GM18498 (cell line): Measurements from ENCODE around the gene SEPTIN10.
"Not testable (repeated sequence)": the region's sequence is repeated elsewhere in the genome, so short reads cannot be mapped to it uniquely, and the experiment has no call there.

Experiments
- ATAC-seq: cut with Tn5 transposase; IDR thresholded peaks from one replicate; pipeline ENCODE4 v1.9.1; 2021; ENCODE audit warnings: mild to moderate bottlenecking, moderate library complexity; ENCODE audit not compliant: unreplicated experiment

Gene SEPTIN10

DNA sequence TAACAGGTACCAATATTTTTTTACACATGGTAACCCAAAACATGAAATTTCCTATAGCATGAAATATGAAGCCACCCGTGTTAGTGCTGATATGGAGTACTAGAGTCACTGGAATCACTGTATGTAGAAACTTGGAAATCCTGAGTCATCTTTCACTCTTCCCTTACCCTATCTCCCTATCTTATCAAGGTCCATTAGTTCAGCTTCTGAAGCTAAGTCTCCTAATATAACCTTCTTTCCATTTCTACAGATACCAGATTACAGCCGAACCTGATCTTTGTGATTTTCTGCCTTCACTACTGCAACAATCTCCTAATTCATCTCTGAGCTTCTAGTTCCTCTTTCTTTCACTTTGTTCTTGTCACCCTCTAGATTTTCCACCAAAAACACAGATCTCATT is 59.0 kb downstream of the SEPTIN10 start:
- ATAC-seq: no peak

DNA sequence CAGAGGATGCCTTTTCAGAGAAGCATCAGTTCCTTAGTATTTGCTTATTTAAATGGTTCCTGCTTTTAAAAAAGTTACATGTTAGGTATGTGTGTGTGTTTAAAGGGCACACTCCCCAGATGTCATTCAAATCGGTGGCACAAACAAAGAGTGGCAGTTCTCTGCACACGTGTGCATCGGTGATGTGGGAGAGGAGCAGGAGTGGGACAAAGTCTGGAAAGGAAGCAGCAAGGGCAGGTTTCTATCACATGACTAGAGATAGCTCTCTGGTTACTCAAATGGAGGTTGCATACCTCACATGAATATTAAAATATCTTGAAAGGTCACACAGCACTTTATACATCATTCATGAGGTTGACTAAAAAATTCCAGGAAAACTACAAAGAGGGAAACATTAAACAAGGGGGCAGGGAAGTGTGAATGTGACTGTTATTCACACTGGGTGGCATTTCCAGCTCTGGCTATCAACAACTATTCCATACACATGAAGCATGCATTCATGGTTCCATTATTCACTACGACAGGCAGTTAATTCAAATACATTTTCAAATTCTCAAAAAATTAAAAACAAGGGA is 64.7 kb downstream of the SEPTIN10 start:
- no peak for ATAC-seq

- ATAC-seq: no peak
Measured at GRCh38 chr2:109547280-109547679, 66.5 kb downstream of the SEPTIN10 start.

GRCh38 chr2:109545828-109546713 is 67.7 kb downstream of the SEPTIN10 start:
- ATAC-seq: peak; percentile 80

- no peak for ATAC-seq
Measured at GRCh38 chr2:109542384-109542783, 71.4 kb downstream of the SEPTIN10 start.

DNA sequence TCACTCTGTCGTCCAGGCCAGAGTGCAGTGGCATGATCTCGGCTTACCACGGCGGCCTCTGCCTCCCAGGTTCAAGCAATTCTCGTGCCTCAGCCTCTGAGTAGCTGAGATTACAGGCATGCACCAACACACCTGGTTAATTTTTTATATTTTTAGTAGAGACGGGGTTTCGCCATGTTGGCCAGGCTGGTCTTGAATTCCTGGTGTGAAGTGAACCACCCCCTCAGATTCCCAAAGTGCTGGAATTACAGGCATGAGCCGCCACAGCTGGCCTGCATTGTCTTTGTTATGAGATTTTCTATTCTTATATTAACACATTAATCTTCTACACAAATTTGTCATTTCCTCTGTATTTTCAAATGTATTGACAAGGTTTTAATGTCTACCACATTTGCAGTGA is 75.2 kb downstream of the SEPTIN10 start:
- no peak for ATAC-seq

DNA sequence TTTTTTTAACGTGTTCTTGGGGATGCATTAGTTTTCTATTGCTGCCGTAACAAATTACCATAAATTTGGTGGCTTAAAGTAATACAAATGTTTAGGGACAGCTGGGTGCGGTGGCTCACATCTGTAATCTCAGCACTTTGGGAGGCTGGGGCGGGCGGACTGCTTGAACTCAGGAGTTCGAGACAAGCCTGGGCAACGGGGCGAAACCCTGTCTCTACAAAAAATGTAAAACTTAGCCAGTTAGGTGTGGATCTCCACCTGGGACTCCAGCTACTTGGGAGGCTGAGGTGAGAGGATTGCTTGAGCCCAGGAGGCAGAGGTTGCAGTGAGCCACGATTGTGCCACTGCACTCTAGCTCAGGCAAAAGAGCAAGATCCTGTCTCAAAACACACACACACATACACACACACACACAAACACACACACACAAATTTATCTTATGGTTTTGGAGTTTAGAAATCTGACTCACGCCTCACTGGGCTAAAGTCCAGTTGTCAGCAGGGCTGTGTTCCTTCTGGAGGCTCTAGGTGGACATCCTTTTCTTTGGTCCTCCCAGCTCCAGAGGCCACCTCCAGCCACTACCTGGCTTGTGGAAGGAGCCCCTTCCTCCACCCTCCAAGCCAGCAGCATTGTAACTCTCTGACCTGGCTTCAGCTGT is 76.1 kb downstream of the SEPTIN10 start:
- no peak for ATAC-seq

- ATAC-seq: not testable (repeated sequence)
Measured at GRCh38 chr2:109536556-109536955, 77.2 kb downstream of the SEPTIN10 start.

DNA sequence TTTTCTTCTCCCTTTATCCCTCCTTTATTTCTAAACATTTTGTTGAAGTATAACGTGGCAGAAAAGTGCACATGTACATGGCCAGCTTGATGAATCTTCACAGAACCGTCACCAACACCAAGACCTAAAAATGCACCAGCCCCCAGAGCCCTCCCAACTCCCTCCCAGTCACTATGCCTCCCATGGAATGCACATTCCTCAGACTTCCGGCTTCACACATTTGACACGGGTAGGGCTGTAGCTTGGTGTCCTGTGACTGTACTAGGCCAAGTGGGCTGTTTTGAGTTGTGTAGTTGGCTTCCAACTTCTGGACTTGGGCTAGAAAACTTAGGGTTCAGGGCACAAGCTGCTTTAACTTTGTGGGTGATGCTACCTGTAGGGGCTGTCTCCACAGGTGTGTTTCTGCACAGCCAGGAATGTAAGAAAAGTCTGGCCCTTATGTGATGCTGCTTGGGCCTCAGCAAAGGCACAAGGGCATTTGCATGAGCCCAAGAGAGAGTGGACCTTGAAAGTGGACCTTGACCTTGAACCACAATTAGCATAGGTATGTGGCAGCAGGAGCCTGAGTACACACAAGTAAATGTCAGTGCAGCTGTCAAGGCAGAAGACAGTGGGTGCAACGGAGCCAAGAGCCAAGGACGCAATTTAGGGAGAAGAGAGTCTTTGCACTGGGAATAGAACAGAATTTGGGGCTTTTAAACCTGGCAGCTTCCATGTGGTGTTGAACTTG is 78.4 kb downstream of the SEPTIN10 start:
- ATAC-seq: no peak

GRCh38 chr2:109533823-109534222 is 79.9 kb downstream of the SEPTIN10 start:
- ATAC-seq: no peak

- ATAC-seq: no peak
Measured at GRCh38 chr2:109532728-109533076, 81.1 kb downstream of the SEPTIN10 start.

- no peak for ATAC-seq
Measured at GRCh38 chr2:109531896-109532727, 81.7 kb downstream of the SEPTIN10 start.

GRCh38 chr2:109531221-109531620 is 82.5 kb downstream of the SEPTIN10 start:
- ATAC-seq: no peak

GRCh38 chr2:109530712-109531111 is 83.1 kb downstream of the SEPTIN10 start:
- ATAC-seq: no peak

DNA sequence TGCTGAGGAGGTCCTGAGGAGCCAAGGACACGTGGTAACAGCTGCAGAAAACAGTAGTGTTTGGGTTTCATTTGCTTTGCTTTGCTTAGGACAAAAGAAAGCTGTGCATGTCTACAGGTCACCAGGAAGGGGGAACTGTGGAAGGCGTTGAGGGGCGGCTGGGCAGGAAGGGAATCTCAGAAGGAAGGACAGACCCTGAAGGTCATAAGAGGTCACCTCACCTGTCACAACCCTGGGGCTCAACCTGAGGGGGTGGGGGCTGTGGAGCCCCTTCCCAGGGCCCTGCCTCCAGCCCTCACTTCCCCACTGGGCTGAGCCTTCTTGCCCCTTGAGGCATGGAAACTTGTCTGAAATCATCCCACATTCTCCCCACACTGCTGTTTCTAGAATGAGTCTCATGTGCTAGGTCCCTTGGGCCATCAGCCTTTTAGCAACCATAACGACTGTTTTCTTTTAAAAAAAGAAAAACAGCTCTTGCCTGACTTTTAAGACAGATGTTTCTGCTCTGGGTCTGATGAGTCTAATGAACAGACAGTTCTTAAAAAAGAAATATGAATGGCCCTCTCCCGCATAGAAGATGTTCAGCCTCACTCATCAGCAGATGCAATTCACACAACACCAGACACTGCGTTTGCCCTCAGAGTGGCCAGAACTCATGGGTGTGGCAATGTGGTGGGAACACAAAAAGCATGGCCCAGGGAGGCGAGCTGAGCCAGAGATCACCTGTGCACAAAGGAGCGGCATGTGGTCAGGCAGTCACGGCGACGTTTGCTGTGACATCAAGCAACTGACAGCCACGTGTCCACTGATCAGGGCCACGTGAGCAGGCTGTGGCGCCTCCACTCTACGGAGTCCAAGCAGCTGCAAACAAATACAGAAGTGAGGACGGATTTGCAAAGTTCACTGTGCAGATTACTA is 84.0 kb downstream of the SEPTIN10 start:
- no peak for ATAC-seq

DNA sequence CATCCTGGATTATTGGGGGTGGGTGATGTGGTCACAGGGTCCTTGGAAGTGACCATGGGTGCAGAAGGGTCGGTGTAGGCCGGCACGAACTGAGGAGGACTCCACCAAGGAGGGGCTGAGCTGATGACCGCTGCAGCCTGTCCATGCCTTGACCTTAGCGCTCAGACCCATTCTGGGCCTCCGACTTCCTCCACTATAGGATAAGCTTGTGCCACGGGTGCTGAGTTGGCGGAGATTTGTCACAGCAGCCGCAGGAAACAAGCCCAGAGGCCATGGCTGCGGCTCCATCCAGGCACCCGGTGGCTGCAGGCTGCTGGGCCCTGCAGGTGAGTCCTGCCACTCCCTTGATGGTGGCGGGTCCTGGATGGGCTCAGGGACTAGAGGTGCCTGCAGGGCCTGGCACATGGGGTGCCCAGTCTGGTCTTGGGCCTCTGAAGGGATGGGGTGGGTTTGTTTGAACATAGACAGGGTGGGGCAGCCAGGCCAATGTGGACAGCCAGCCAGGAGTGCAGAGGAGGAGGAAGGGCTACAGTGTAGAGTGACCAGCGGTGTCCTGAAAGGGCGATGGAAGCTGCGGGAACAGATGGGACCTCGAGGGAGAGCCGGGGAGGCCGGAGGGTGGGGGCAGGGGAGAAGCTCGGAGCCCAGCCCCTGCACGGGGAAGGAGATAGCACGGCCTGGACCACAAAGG is 84.8 kb downstream of the SEPTIN10 start:
- ATAC-seq: no peak

- ATAC-seq: no peak
Measured at GRCh38 chr2:109527846-109528705, 85.7 kb downstream of the SEPTIN10 start.

GRCh38 chr2:109527079-109527478 is 86.7 kb downstream of the SEPTIN10 start:
- no peak for ATAC-seq
